NCI-H2171 treated with DMSO at 0.1 percent for 48 hours (cell line): ENCODE results near the gene EXOC6B.
A peak's percentile ranks its signal among the peaks of the same experiment; 100 is the strongest.

Experiments used
- DNase-seq: peaks from one replicate; lab custom pipeline; 2025; lab: John Stamatoyannopoulos, UW

EXOC6B gene

DNA sequence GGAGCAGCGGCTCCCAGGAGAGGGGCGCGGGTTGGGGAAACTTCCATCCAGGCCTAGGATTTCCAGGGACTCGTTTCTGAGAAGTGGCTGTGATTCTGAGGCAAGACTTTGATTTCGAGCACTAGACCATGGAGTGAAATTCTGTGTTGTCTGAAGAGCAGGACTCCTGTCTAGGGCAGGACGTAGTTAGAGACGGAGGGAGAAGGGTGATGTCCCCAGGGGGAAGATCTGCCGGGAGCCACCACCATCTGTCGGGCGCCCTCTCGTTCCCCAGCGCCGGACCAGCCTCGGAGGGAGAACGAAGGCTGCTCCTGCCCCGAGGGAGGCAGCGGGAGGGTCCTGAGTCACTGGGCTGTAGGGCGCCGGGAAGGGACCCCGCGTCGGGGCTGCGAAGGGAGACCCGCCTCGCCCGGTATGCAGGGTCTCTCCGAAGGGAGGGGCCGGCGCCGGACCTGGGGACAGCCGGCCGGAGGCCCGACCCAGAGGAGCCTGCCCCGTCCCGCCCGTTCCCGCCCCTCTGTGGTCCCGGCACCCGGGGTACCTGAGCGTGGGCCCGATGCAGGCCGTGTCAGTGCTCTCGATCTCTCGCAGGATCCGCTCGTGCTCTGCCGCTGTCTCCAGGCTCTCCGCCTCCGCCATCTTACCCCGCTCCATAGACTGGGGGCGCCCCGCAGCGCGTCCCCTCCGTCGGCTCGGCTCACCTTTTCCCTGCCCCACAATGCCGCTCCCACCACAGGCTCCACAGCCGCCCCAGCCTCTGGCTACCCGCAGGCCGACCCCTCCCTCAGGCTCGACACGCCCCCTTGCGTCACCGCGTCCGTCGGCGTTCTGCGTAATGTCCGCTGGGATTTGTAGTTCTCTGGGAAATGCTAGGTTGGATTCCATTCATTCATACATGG is at the start of gene EXOC6B:
TSS of gene EXOC6B (minus strand) at position 777 of the 899 bp plus-strand sequence.
- peak; percentile 95 for DNase-seq

DNA sequence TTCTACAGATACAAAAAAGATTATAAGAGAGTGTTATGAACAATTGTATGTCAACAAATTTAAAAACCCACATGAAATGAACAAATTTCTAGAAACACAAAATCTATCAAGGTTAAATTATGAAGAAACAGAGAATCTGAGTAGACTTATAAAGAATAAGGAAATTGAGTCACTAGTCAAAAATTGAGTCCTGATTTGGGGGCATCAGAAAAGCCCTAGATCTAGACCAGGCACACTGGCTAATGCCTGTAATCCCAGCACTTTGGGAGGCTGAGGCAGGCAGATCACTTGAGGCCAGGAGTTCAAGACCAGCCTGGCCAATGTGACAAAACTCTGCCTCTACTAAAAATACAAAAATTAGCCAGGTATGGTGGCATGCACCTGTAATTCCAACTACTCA is 46.0 kb upstream of the EXOC6B start:
- no peak for DNase-seq

GRCh38 chr2:72871060-72871459 is 45.2 kb upstream of the EXOC6B start:
- DNase-seq, result no peak

- no peak for DNase-seq
Observed at GRCh38 chr2:72864500-72864899, 38.7 kb upstream of the EXOC6B start.

DNA sequence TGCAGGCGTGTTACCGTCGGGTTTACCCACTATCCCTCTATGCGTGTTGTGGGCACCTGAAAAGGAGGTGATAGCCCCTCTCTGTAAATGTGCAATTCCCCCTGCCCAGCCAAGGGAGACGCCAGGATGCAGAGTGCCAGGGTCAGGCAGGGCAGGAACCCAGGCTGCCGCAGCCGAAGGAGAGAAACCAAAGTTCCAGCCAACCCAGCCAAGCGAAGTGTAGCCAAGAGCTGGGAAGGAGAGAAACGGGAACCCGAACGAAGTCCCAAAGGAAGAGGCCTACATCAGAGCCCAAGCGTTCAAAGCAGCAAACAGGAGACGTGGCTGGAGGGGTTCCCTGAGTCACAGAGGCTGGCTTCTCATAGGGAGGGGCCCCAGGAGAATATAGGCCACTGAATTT is 37.2 kb upstream of the EXOC6B start:
- DNase-seq, result no peak

DNA sequence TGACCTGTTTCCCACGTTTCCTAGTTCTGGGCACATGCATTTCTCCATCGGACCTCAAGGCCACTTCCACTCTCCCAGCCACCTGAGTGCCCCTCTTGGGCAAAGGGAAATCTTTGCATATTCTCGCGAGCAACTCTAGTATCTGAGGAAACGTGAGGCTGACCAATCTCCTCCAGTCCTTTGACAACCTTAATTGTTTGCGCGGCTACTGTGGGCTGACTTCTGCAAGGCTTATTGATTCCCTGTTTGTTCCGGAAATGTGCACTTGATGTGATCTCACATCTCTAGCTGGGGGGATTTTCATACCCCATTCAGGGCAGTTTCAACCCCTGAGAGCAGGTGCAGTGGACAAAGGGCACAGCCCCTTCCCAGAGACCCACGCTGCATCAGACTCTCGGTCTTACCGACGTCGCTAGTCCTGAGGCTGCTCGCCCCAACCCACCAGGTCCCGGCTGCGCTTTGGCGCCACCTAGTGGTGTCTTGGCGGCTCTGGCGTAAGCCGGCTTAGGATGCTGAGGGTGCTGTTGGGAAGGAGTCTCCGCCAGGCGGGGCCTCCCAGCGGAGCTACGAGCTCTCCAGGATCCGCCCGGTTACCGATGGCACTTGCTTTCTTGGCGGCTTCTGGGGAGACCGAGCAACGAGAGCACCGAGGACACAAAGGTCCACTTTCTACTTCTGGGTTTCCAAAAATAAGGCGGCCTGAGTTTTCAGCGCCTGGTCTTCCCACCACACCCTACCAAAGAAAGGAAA is 36.6 kb upstream of the EXOC6B start:
- peak; percentile 84 for DNase-seq

GRCh38 chr2:72859831-72860262 is 34.0 kb upstream of the EXOC6B start:
- DNase-seq, result peak; percentile 69

DNA sequence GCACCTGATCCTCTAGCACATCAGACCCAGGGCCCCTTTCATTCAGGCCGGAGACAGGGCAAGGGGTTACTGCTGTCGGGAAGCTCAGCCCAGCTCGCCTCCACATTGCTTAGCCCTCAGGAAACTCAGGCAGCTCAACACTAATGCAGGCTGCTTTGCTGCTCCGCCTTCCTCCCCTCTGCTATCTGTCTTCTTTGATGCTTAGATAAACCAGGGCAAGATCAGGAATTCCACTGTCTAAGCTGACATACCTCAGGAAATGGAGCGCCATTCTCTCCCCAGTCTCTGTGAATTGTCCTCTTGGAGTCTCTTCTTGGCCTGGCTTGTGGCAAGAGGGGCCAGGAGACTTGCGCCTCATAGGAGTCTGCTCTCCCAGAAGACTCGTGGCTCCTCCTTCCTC is 25.5 kb upstream of the EXOC6B start:
- DNase-seq, result no peak

DNA sequence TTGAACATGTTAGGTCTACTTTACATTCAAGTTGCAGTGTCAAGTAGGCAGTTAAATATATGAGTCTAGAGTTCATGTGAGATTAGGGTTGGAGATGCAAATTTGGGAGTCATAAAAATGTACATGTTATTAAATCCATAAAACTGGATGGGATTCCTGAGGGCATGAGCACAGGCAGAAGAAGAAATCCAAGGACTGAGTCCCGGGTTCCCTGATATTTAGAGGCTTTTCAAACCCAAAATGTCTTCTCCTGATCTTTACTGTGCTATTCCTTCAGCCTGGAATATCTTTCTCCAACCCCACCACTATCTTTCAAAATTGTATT is 23.3 kb upstream of the EXOC6B start:
- no peak for DNase-seq

DNA sequence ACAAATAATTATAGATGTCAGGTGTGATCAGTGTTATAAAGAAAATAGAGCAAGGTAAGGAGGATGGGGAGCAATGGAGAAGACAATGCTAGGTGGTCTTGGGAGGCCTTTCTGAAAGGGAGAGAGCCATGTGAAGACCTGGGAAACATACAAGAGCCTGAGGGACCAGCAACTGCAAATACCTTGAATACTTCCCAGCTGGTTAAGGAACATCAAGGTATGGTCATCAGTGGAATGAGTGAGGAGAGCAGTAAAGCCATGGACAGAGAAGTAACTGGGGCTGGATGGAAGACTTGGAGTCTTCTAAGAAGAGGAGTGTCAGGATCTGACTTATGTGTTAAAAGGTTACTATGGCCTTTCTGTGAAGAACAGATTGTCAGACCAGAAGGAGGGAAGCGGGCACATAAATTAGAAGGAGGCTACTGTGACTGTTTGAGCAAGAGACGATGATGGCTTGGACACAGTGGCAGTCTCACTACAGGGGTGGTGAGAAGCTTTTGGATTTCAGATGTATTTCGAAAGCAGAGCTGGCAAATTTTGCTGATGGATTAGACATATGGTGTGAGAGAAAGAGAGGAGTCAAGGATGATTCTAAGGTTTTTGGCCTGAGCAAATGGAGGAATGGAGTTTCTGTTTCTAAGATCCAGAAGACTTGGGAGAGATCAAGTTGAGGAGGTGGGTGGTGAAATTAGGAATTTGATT is 22.8 kb upstream of the EXOC6B start:
- DNase-seq, result no peak

DNA sequence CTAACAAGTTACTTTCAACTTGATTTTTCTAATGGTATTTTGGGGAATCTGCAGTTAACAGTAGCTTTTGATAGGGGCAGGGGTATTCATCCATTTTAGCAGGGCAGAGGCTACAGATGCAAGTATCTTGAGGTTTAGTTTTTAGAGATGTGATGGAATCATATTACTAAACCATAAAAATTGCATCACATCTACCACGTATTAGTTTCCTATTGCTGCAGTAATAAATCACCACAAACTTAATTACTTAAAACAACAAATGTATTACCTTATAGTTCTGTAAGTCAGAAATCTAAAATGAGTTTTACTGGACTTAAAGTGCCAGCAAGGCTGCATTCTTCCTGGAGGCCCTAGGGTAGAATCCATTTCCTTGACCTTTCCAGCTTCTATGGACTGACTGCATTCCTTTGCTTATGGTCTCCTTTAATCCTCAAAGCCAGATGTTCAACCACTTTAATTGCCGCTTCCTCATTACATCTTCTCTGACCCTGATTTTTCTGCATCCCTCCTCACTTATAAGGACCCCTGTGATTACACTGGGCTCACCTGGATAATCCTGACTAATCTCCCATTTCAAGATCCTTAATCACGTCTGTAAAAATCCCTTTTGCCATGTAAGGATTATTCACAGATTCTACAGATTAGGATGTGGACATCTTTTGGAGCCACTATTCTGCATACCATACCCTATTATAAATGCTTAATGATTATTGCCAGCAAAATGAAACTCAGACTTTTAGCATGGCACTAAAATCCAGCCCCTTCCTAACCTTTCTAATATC is 21.9 kb upstream of the EXOC6B start:
- DNase-seq, result no peak

- DNase-seq, result no peak
Observed at GRCh38 chr2:72846171-72847095, 20.6 kb upstream of the EXOC6B start.

- DNase-seq, result no peak
Observed at GRCh38 chr2:72843301-72843700, 17.5 kb upstream of the EXOC6B start.

GRCh38 chr2:72841462-72842125 is 15.8 kb upstream of the EXOC6B start:
- no peak for DNase-seq

- DNase-seq, result no peak
Observed at GRCh38 chr2:72840066-72840465, 14.2 kb upstream of the EXOC6B start.

- DNase-seq, result no peak
Observed at GRCh38 chr2:72837171-72837570, 11.3 kb upstream of the EXOC6B start.

- no peak for DNase-seq
Observed at GRCh38 chr2:72835403-72835802, 9.6 kb upstream of the EXOC6B start.

DNA sequence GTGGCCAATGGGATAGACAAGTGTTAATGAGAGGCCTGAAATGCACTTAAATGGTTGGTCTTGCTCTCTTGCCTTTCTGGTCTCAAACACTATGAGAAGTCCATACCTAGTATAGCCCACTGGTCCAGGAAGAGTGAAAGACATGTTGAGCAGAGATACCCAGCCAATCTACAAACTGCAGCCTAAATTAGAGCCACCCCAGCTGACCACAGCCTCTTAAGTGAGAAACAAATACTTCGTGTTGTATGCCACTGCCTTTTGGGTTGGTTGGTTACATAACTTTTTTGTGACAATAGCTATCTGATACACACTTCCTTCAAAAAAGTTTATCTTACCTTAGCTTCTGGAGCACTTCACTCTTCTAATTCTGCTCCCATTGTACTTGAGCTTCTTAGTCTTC is 8.8 kb upstream of the EXOC6B start:
- DNase-seq, result no peak

- DNase-seq, result no peak
Observed at GRCh38 chr2:72833084-72833714, 7.4 kb upstream of the EXOC6B start.

DNA sequence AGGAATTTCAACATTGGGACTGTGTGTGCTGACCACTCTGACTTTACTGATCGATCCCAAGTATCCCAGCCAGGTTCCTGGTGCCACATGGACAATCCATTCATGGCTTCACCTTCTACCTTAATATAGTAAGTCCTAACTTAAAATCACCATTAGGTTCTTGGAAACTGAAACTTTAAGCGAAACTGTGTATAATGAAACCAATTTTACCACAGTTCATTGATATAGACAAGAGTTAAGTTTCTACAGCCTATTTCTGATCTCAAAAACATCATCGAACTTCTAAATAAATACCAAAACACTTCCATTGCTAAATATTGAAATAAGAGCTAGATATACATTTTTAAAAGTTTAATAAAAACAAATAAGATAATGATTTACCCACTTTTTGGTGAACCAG is 4.4 kb upstream of the EXOC6B start:
- DNase-seq, result no peak
